ENCODE results near the gene OAF. TPM values are rescaled to one million over a fixed set of nuclear protein-coding genes. Genes with fewer than 3 reads are reported as not detected.
"Not testable (repeated sequence)": the region's sequence is repeated elsewhere in the genome, so short reads cannot be mapped to it uniquely, and the experiment has no call there.

Gene OAF
- total RNA-seq, 1 donor = 58.6 TPM

DNA sequence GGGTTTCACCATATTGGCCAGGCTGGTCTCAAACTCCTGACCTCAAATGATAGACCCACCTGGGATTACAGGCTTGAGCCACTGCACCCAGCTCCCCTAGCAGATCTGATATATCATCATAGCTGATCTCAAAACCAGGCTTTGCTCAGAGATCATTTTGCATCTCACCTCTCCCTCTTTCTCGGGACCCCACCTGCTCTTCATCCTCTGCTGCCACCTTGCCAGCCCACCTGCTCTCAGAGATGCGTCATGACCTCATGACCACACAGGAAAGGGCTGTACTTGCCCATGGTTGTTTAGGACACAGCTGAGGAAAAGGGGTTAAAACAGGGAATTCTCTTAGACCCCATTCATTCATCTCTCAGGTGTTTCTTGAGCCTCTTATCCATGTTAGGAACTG lies 56.5 kb downstream of the OAF start:
- no peak overlapping the region for H3K4me3 ChIP-seq (ENCODE audit: low read depth, low read length)
- no peak for DNase-seq (ENCODE audit: low read depth)
- no peak for TF ChIP-seq CTCF (IDR thresholded peaks at IDR 0.05; ENCODE audit: insufficient read depth, low read length)

- no peak for DNase-seq (ENCODE audit: low read depth)
- H3K4me3 ChIP-seq (ENCODE audit: low read depth, low read length) = no peak overlapping the region
- TF ChIP-seq CTCF (IDR thresholded peaks at IDR 0.05; ENCODE audit: insufficient read depth, low read length) = no peak
Measured at GRCh38 chr11:120268686-120269085, 57.9 kb downstream of the OAF start.

GRCh38 chr11:120270386-120270785 lies 59.6 kb downstream of the OAF start:
- H3K4me3 ChIP-seq (ENCODE audit: low read depth, low read length) = no peak overlapping the region
- TF ChIP-seq CTCF (IDR thresholded peaks at IDR 0.05; ENCODE audit: insufficient read depth, low read length) = no peak
- no peak for DNase-seq (ENCODE audit: low read depth)

GRCh38 chr11:120271672-120272071 lies 60.8 kb downstream of the OAF start:
- DNase-seq (ENCODE audit: low read depth) = no peak
- no peak overlapping the region for H3K4me3 ChIP-seq (ENCODE audit: low read depth, low read length)
- TF ChIP-seq CTCF (IDR thresholded peaks at IDR 0.05; ENCODE audit: insufficient read depth, low read length) = no peak

- peak; percentile 78 for DNase-seq (ENCODE audit: low read depth)
- no peak for TF ChIP-seq CTCF (IDR thresholded peaks at IDR 0.05; ENCODE audit: insufficient read depth, low read length)
- no peak overlapping the region for H3K4me3 ChIP-seq (ENCODE audit: low read depth, low read length)
Measured at GRCh38 chr11:120272303-120272702, 61.5 kb downstream of the OAF start.

GRCh38 chr11:120273432-120273831 lies 62.6 kb downstream of the OAF start:
- no peak for TF ChIP-seq CTCF (IDR thresholded peaks at IDR 0.05; ENCODE audit: insufficient read depth, low read length)
- DNase-seq (ENCODE audit: low read depth) = peak; percentile 14
- no peak overlapping the region for H3K4me3 ChIP-seq (ENCODE audit: low read depth, low read length)

DNA sequence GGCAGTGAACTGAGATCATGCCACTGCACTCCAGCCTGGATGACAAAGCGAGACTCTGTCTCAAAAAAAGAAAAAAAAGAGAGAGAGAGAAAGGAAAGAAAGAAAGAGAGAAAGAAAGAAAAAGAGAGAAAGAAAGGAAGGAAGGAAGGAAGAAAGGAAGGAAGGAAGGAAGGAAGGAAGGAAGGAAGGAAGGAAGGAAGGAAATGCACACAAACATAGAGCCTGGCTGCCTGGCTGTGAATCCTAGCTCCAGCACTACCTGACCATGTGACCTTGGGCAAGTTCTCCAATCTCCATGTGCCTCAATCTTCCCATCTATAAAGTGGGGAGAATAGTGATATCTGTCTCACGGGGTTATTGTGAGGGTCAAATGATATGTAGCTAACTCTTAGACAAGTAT lies 63.1 kb downstream of the OAF start:
- DNase-seq (ENCODE audit: low read depth); H3K4me3 ChIP-seq (ENCODE audit: low read depth, low read length): not testable (repeated sequence)

All from fibroblast of the aortic adventitia (primary cell).